ENCODE data around the gene SEC31A.

SEC31A gene

DNA sequence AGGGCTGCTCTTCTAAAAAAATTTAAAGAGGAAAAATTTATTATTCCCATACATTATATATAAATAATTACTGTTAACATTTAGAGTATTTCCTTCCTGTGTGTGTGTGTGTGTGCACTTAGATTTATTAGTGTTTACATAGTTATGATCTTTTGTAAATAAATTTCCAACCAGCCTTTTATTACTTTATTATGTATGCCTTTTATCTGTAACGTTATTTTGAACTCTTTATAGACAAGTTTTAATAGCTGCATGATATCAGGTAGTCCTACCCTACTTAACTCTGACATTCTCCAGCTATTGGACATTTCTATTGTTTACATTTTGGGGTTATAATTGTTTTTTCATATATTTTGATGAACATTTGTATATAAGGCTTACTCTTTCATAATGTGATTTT is 18.4 kb upstream of the SEC31A start:
- no peak overlapping the region for H3K4me3 ChIP-seq (ENCODE audit: low read depth, low read length, poor library complexity, severe bottlenecking)
- peaks cover 15% of the 10 kb centered on the region for H3K4me1 ChIP-seq (ENCODE audit: insufficient read depth, low read length, severe bottlenecking)
- no peaks in the 10 kb centered on the region for H3K27me3 ChIP-seq (ENCODE audit: insufficient read depth, low read length)
- no peak for TF ChIP-seq EZH2 (IDR thresholded peaks at IDR 0.05; ENCODE audit: borderline replicate concordance, low read length)
- TF ChIP-seq, protein P1, sequence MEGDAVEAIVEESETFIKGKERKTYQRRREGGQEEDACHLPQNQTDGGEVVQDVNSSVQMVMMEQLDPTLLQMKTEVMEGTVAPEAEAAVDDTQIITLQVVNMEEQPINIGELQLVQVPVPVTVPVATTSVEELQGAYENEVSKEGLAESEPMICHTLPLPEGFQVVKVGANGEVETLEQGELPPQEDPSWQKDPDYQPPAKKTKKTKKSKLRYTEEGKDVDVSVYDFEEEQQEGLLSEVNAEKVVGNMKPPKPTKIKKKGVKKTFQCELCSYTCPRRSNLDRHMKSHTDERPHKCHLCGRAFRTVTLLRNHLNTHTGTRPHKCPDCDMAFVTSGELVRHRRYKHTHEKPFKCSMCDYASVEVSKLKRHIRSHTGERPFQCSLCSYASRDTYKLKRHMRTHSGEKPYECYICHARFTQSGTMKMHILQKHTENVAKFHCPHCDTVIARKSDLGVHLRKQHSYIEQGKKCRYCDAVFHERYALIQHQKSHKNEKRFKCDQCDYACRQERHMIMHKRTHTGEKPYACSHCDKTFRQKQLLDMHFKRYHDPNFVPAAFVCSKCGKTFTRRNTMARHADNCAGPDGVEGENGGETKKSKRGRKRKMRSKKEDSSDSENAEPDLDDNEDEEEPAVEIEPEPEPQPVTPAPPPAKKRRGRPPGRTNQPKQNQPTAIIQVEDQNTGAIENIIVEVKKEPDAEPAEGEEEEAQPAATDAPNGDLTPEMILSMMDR (IDR thresholded peaks at IDR 0.05; ENCODE audit: low read length), result no peak
- no peak overlapping the region for H3K4me2 ChIP-seq (ENCODE audit: low read length)
- no peak overlapping the region for H2AFZ ChIP-seq (ENCODE audit: low read length)
- no peaks in the 10 kb centered on the region for H3K9me3 ChIP-seq (ENCODE audit: low read length)
- H3K9ac ChIP-seq (ENCODE audit: low read length), result no peak overlapping the region
- peaks cover 24% of the 10 kb centered on the region for H3K36me3 ChIP-seq (ENCODE audit: insufficient read depth, low read length)
- no peak overlapping the region for H3K27ac ChIP-seq (ENCODE audit: low read depth, low read length, poor library complexity, severe bottlenecking)
- no peaks in the 10 kb centered on the region for H4K20me1 ChIP-seq (ENCODE audit: insufficient read depth, low read length)
- 0 out of 2 replicates have a peak, but pooled peaks cover 3% of the 10 kb centered on the region for H3K79me2 ChIP-seq (ENCODE audit: insufficient read depth, low read length)
- peaks cover 4% of the 10 kb centered on the region; the same call in 1 of the 2 replicates for H3F3A ChIP-seq (ENCODE audit: insufficient read depth, low read length)
- no peaks in the 10 kb centered on the region for H3K9me2 ChIP-seq (ENCODE audit: low read depth, low read length)

DNA sequence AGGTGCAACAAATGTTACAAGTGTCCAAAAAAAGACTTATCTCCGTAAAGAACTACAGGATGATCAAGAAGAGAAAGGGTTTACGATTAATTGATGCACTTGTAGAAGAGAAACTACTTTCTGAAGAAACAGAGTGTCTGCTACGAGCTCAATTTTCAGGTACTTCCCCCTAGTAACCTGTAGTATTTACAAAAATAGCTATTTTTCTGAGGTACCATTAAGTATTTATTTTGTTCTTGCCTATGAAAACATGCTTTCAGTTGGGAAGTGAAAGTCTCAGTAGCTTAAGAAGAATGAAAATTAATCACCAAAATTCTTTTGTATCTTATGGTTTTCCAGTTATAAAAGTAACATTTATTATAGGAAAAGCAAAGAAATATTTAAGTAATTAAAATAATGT is 15.5 kb upstream of the SEC31A start:
- no peak overlapping the region for H3K27ac ChIP-seq (ENCODE audit: low read depth, low read length, poor library complexity, severe bottlenecking)
- no peak overlapping the region for H3K4me3 ChIP-seq (ENCODE audit: low read depth, low read length, poor library complexity, severe bottlenecking)
- H4K20me1 ChIP-seq (ENCODE audit: insufficient read depth, low read length), result no peaks in the 10 kb centered on the region
- peaks cover 20% of the 10 kb centered on the region for H3K36me3 ChIP-seq (ENCODE audit: insufficient read depth, low read length)
- no peak overlapping the region for H3K9ac ChIP-seq (ENCODE audit: low read length)
- H3F3A ChIP-seq (ENCODE audit: insufficient read depth, low read length), result peaks cover 4% of the 10 kb centered on the region; the same call in 1 of the 2 replicates
- H3K9me2 ChIP-seq (ENCODE audit: low read depth, low read length), result no peaks in the 10 kb centered on the region
- H3K79me2 ChIP-seq (ENCODE audit: insufficient read depth, low read length), result peaks cover 9% of the 10 kb centered on the region
- no peaks in the 10 kb centered on the region for H3K9me3 ChIP-seq (ENCODE audit: low read length)
- no peak overlapping the region for H3K4me2 ChIP-seq (ENCODE audit: low read length)
- no peak overlapping the region for H2AFZ ChIP-seq (ENCODE audit: low read length)
- H3K4me1 ChIP-seq (ENCODE audit: insufficient read depth, low read length, severe bottlenecking), result peaks cover 30% of the 10 kb centered on the region
- H3K27me3 ChIP-seq (ENCODE audit: insufficient read depth, low read length), result no peaks in the 10 kb centered on the region
- TF ChIP-seq, protein P1 (IDR thresholded peaks at IDR 0.05; ENCODE audit: low read length), result no peak
- TF ChIP-seq EZH2 (IDR thresholded peaks at IDR 0.05; ENCODE audit: borderline replicate concordance, low read length), result no peak

DNA sequence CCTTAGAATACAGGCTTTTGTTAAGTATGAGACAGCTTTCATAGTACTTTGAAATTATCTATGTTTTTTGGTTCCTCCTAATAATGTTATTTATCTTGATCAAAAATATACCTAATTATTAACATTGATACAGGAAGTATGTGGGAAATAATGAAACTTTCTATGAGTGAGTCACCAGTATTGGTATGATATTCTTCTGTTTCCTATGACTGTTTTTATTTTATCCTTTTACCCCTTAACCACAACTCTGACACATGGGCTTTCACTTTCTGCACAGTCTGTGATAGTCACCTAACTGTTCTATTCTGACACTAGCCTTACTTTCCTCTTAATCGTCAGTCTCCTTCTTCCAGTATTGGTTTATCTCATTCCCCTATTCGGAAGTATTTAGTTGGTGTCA is 14.3 kb upstream of the SEC31A start:
- H3K27me3 ChIP-seq (ENCODE audit: insufficient read depth, low read length), result no peaks in the 10 kb centered on the region
- H3K79me2 ChIP-seq (ENCODE audit: insufficient read depth, low read length), result peaks cover 13% of the 10 kb centered on the region
- no peak for TF ChIP-seq EZH2 (IDR thresholded peaks at IDR 0.05; ENCODE audit: borderline replicate concordance, low read length)
- TF ChIP-seq, protein P1 (IDR thresholded peaks at IDR 0.05; ENCODE audit: low read length), result no peak
- H3K9me2 ChIP-seq (ENCODE audit: low read depth, low read length), result no peaks in the 10 kb centered on the region
- no peak overlapping the region for H3K9ac ChIP-seq (ENCODE audit: low read length)
- no peak overlapping the region for H3K4me3 ChIP-seq (ENCODE audit: low read depth, low read length, poor library complexity, severe bottlenecking)
- peaks cover 15% of the 10 kb centered on the region for H3K36me3 ChIP-seq (ENCODE audit: insufficient read depth, low read length)
- H2AFZ ChIP-seq (ENCODE audit: low read length), result no peak overlapping the region
- H3K4me2 ChIP-seq (ENCODE audit: low read length), result no peak overlapping the region
- no peak overlapping the region for H3K27ac ChIP-seq (ENCODE audit: low read depth, low read length, poor library complexity, severe bottlenecking)
- peaks cover 33% of the 10 kb centered on the region for H3K4me1 ChIP-seq (ENCODE audit: insufficient read depth, low read length, severe bottlenecking)
- H3K9me3 ChIP-seq (ENCODE audit: low read length), result no peaks in the 10 kb centered on the region
- H3F3A ChIP-seq (ENCODE audit: insufficient read depth, low read length), result peaks cover 4% of the 10 kb centered on the region; the same call in 1 of the 2 replicates
- H4K20me1 ChIP-seq (ENCODE audit: insufficient read depth, low read length), result no peaks in the 10 kb centered on the region

All from OCI-LY1 (cell line).